Measurements from ENCODE around the gene RSBN1L. TPM values are rescaled to one million over a fixed set of nuclear protein-coding genes. Genes with fewer than 3 reads are reported as not detected.

Gene RSBN1L
- polyA plus RNA-seq, 1 donor (not counting 4 experiments of a cell fraction or from before 2014, with no cell fraction given) = 9.6 TPM

DNA sequence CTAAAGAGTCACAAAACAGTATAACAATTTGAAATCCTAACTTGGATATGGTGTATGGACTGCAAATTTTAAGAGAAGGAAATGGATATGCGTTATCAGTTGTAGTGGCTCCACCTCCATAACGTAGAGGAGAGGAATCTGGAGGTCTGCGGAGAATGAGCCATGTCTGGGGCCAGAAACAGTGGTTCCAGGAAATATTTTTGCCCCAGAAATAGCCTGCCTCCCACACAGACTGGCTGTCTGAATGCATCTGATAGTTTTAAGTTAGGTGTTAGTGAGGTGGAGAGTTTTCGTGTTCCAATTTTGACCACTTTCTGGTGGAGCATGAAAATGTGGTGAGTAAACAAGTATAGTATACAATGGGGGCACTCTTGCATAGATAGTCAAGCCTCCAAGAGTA, 103.9 kb downstream of the RSBN1L start:
- DNase-seq (ENCODE audit: low read depth, low spot score) = no peak
- Histone ChIP-seq H3K4me2 (ENCODE audit: control insufficient read depth, extremely low read depth, insufficient read depth, low read depth, low read length) (peak overlapping the region; percentile 84), H2AFZ (ENCODE audit: control insufficient read depth, low read length) (no peak overlapping the region), H3K9me1 (ENCODE audit: control insufficient read depth, extremely low read depth, insufficient read depth, low read length) (no peaks in the 10 kb centered on the region), H3K27me3 (ENCODE audit: control insufficient read depth, extremely low read depth, insufficient read depth, low read length) (no peaks in the 10 kb centered on the region), H3K9me3 (ENCODE audit: control insufficient read depth, low read depth, low read length) (no peaks in the 10 kb centered on the region), H3K4me3 (ENCODE audit: control insufficient read depth in 2 of 3, extremely low read depth in 1 of 3, insufficient read depth in 2 of 3, low read depth in 1 of 3, low read length in 3 of 3) (peak overlapping the region in 1 of 3 experiments; percentile 88), H3K36me3 (ENCODE audit: control insufficient read depth in 2 of 2, extremely low read depth in 1 of 2, insufficient read depth in 2 of 2, low read length in 2 of 2) (peaks cover 0 to 1% of the 10 kb centered on the region in 2 experiments), H4K20me1 (ENCODE audit: control insufficient read depth, extremely low read depth, insufficient read depth, low read length) (peaks cover 2% of the 10 kb centered on the region), H3K9ac (ENCODE audit: control insufficient read depth, extremely low read depth, insufficient read depth, low read length) (no peak overlapping the region), H3K27ac (ENCODE audit: control insufficient read depth, insufficient read depth, low read length) (no peak overlapping the region), H3K4me1 (ENCODE audit: control insufficient read depth, extremely low read depth, insufficient read depth, low read length) (peaks cover 17% of the 10 kb centered on the region), H3K79me2 (ENCODE audit: control insufficient read depth, insufficient read depth, low read length) (peaks cover 63% of the 10 kb centered on the region)
- no peak for FAIRE-seq
- dilution Hi-C loops (cut with MboI; ENCODE audit: extremely low pct_ligation_motif_present, low sequenced_read_pairs) = no loop called here
- TF ChIP-seq, protein P1, sequence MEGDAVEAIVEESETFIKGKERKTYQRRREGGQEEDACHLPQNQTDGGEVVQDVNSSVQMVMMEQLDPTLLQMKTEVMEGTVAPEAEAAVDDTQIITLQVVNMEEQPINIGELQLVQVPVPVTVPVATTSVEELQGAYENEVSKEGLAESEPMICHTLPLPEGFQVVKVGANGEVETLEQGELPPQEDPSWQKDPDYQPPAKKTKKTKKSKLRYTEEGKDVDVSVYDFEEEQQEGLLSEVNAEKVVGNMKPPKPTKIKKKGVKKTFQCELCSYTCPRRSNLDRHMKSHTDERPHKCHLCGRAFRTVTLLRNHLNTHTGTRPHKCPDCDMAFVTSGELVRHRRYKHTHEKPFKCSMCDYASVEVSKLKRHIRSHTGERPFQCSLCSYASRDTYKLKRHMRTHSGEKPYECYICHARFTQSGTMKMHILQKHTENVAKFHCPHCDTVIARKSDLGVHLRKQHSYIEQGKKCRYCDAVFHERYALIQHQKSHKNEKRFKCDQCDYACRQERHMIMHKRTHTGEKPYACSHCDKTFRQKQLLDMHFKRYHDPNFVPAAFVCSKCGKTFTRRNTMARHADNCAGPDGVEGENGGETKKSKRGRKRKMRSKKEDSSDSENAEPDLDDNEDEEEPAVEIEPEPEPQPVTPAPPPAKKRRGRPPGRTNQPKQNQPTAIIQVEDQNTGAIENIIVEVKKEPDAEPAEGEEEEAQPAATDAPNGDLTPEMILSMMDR (optimal IDR thresholded peaks at IDR 0.05 in 1 of 3, IDR thresholded peaks at IDR 0.05 in 1 of 3, conservative IDR thresholded peaks at IDR 0.05 in 1 of 3; ENCODE audit: extremely low read depth in 1 of 3, insufficient read depth in 2 of 3, low read length in 3 of 3) = no peak
- no peak for TF ChIP-seq EZH2 (IDR thresholded peaks at IDR 0.05; ENCODE audit: low read length)

DNA sequence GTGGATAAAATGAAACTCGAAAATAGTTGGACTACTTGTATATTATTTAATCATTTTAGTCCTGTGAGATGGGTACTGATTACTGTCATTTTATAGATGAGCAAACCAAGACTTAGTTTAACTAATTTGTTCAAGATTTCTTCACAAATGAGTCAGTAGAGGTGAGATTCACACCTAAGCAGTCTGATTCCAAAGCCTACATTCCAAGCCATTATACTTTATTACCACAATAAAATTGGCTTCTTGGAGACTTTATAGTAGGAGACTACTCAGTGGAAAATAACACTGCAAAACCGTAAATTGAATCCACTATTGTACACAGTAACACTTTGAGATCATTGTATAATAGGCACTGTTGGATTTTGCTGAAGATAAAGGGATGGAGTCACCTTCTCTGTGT, 104.5 kb downstream of the RSBN1L start:
- H3K4me1 ChIP-seq (ENCODE audit: control insufficient read depth, extremely low read depth, insufficient read depth, low read length) = peaks cover 17% of the 10 kb centered on the region
- peaks cover 2% of the 10 kb centered on the region for H4K20me1 ChIP-seq (ENCODE audit: control insufficient read depth, extremely low read depth, insufficient read depth, low read length)
- H3K36me3 ChIP-seq (ENCODE audit: control insufficient read depth in 2 of 2, extremely low read depth in 1 of 2, insufficient read depth in 2 of 2, low read length in 2 of 2) = peaks cover 0 to 1% of the 10 kb centered on the region in 2 experiments
- H2AFZ ChIP-seq (ENCODE audit: control insufficient read depth, low read length) = no peak overlapping the region
- H3K79me2 ChIP-seq (ENCODE audit: control insufficient read depth, insufficient read depth, low read length) = peaks cover 58% of the 10 kb centered on the region
- no peaks in the 10 kb centered on the region for H3K27me3 ChIP-seq (ENCODE audit: control insufficient read depth, extremely low read depth, insufficient read depth, low read length)
- DNase-seq (ENCODE audit: low read depth, low spot score) (no peak), FAIRE-seq (no peak)
- H3K4me2 ChIP-seq (ENCODE audit: control insufficient read depth, extremely low read depth, insufficient read depth, low read depth, low read length) = no peak overlapping the region
- dilution Hi-C loops (cut with MboI; ENCODE audit: extremely low pct_ligation_motif_present, low sequenced_read_pairs) = no loop called here
- H3K9ac ChIP-seq (ENCODE audit: control insufficient read depth, extremely low read depth, insufficient read depth, low read length) = no peak overlapping the region
- no peak for TF ChIP-seq EZH2 (IDR thresholded peaks at IDR 0.05; ENCODE audit: low read length)
- TF ChIP-seq, protein P1 (optimal IDR thresholded peaks at IDR 0.05 in 1 of 3, IDR thresholded peaks at IDR 0.05 in 1 of 3, conservative IDR thresholded peaks at IDR 0.05 in 1 of 3; ENCODE audit: extremely low read depth in 1 of 3, insufficient read depth in 2 of 3, low read length in 3 of 3) = no peak
- no peaks in the 10 kb centered on the region for H3K9me3 ChIP-seq (ENCODE audit: control insufficient read depth, low read depth, low read length)
- H3K27ac ChIP-seq (ENCODE audit: control insufficient read depth, insufficient read depth, low read length) = no peak overlapping the region
- no peaks in the 10 kb centered on the region for H3K9me1 ChIP-seq (ENCODE audit: control insufficient read depth, extremely low read depth, insufficient read depth, low read length)
- no peak overlapping the region for H3K4me3 ChIP-seq (ENCODE audit: control insufficient read depth in 2 of 3, extremely low read depth in 1 of 3, insufficient read depth in 2 of 3, low read depth in 1 of 3, low read length in 3 of 3)

Data from keratinocyte (primary cell).